AG10803 (cell line): ENCODE data around the gene SHROOM3.
A peak's percentile ranks its signal among the peaks of the same experiment; 100 is the strongest.

ENCODE experiments used
- DNase-seq: peaks from one replicate; pipeline ENCODE4 v3.0.0; 2010; ENCODE audit warnings: low read depth
- H3K4me3 ChIP-seq: 2 replicates; pipeline ENCODE4 v1.5.1; 2011; ENCODE audit warnings: mild to moderate bottlenecking, low read length, control low read depth
- TF ChIP-seq, protein P1 (sequence below): conservative IDR thresholded peaks from 2 replicates; pipeline ENCODE4 v1.5.1; 2011; ENCODE audit warnings: mild to moderate bottlenecking, low read length, control low read depth, inconsistent platforms

Gene SHROOM3

DNA sequence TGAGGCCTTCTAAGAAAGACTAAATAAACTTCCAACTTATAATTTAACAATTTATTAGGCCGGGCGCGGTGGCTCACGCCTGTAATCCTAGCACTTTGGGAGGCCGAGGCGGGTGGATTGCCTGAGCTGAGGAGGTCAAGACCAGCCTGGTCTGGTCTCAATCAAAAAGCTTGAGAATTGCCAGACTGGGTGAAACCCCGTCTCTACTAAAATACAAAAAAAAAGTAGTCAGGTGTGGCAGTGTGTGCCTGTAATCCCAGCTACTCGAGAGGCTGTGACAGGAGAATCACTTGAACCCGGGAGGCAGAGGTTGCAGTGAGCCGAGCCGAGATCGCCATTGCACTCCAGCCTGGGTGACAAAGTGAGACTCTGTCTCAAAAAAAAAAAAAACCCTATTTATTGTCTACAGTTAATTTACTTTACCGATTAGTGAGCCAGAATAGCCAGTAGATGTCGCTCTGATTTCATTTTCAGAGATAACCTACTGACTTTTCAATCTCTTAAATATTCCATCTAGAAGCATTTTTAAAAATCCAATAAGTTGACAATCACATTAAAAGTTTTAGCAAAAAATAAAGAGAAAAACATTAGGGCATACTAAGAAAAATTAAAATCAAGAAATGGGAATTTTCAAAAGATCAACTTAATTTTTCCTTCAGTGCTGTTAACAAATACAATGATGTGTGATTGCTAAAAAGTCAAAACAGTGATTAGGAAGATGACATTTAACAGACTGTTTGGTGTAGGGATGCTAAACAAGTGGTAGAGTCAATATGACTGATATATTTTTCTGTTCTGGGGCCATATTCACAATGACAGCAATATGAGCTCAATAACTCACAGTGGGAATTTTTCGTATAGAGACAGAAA, 4.3 kb upstream of the SHROOM3 start:
- TF ChIP-seq, protein P1, sequence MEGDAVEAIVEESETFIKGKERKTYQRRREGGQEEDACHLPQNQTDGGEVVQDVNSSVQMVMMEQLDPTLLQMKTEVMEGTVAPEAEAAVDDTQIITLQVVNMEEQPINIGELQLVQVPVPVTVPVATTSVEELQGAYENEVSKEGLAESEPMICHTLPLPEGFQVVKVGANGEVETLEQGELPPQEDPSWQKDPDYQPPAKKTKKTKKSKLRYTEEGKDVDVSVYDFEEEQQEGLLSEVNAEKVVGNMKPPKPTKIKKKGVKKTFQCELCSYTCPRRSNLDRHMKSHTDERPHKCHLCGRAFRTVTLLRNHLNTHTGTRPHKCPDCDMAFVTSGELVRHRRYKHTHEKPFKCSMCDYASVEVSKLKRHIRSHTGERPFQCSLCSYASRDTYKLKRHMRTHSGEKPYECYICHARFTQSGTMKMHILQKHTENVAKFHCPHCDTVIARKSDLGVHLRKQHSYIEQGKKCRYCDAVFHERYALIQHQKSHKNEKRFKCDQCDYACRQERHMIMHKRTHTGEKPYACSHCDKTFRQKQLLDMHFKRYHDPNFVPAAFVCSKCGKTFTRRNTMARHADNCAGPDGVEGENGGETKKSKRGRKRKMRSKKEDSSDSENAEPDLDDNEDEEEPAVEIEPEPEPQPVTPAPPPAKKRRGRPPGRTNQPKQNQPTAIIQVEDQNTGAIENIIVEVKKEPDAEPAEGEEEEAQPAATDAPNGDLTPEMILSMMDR: peak; percentile 75
- H3K4me3 ChIP-seq: no peak overlapping the region
- DNase-seq: peak; percentile 61

DNA sequence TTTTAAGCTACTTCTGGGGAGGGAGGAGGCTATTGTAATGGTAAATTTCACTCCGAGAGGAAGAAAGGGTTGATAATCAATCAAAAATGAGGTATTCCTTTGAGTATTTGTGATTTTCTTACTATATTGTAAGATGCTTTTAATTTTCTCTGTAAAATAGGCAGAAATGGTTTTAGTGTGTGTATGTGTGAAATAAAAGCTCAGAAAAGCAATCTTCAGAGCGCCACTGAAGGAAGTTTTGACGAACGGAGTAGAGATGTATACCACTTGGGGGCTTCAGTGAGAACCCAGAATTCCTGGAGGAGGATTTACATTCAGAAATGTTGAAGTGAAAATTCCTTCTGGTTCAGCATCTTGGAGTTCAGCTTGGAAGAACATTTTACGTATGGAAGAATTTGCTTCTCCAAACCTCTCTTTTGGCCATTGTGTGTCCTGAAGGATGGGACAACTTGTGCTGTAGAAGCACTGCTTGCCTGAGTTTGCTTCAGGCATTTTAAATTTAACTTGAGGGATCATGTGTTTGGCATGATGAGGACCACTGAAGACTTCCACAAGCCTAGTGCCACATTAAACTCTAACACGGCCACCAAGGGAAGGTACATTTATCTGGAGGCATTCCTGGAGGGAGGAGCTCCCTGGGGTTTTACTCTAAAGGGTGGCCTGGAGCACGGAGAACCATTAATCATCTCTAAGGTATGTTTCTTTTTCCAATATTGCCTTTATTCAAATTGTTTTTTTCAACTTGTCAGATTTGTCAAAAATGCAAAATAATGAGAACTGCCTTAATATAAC, 695 bp downstream of the SHROOM3 start:
- H3K4me3 ChIP-seq: peak overlapping the region; percentile 35
- DNase-seq: no peak
- TF ChIP-seq, protein P1: peak; percentile 16; the same call in 1 of the 2 replicates

DNA sequence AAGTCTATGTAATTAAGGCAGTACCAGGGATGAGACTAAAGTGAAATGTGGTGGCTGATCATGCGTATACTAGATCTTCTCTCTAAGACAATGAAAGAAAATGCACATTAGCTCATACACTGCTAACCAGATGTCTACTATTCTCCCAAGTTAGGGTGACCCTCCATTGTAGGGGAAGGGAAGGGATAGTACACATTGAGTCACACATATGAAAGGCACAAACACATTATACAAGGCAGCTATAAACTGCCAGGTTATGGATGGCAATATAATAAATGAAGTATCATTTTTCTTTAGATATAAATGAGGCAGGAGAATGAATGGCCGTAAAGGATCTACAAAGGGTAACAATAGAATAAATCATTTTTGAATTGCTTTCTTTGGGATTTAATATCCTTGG, 4.5 kb downstream of the SHROOM3 start:
- TF ChIP-seq, protein P1: no peak
- no peak overlapping the region for H3K4me3 ChIP-seq
- DNase-seq: no peak

DNA sequence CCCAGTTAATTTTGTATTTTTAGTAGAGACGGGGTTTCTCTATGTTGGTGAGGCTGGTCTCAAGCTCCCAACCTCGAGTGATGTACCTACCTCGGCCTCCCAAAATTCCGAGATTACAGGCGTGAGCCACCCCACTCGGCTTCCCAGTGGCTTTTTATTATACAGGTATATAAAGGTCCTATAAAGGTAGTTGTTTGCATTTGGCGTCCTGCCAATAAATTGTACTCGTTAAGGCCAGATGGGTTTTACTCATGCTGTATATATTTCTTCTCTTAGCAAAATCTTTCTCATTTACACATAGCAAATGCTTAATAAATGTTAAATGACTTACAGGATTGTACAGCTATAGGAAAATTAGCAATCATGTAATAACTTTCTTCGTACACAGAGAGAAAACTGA, 6.9 kb downstream of the SHROOM3 start:
- TF ChIP-seq, protein P1: no peak
- DNase-seq: no peak

DNA sequence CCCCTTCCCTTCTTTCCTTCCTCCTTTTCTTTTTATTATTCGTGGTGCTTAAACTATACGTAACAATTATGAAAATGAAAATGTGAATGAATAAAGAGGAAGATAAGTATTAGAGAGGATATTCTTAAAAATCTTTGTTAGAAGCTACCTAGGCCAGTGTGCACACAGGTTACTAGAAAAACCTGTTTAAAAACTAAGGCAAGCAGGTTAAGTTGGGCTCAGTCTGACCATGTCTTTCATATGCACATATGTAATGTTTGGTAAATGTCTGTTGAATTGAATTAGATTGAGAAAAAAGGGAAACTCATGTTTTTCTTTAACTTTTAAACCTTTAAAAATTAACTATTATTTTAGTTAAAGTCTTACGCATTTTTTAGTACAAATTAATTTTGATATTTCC, 7.8 kb downstream of the SHROOM3 start:
- H3K4me3 ChIP-seq: no peak overlapping the region

More for the DNA sequence above, 6.9 kb downstream of the SHROOM3 start:
- no peak overlapping the region for H3K4me3 ChIP-seq

DNA sequence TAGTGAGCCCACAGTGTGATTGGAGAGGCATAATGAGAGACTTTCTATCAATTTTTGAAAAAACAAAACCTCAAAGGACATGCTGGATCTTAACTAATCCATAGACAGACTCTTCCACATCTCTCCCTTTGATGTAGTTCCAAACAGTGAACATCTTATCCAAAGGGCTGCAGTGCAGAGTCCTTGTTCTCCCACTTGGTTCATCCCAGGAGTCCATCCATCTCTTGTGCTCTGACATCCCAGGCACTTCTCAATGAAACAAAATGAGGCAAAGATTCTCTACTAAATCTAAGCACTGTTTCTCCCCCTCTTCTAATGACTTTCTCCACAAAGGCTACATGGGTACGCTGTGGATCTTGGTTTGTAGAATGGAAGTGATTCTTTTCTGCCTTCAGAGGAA, 8.3 kb downstream of the SHROOM3 start:
- TF ChIP-seq, protein P1: no peak
- no peak overlapping the region for H3K4me3 ChIP-seq
- DNase-seq: no peak

More for the DNA sequence above, 7.8 kb downstream of the SHROOM3 start:
- no peak for DNase-seq
- TF ChIP-seq, protein P1: no peak
